Activated T-cell treated with anti-CD3 and anti-CD28 coated beads, Interleukin-2, amount 50 U/mL, for 24 hours (primary cell): ENCODE measurements around the gene SUPT20HL1.
"Not testable (repeated sequence)": the region's sequence is repeated elsewhere in the genome, so short reads cannot be mapped to it uniquely, and the experiment has no call there.

Experiments
- DNase-seq: peaks from one replicate; pipeline ENCODE4 v3.0.0-alpha.2; 2020
- H3K27ac Mint-ChIP-seq: 2 replicates; pipeline ENCODE4 v1.8.0; 2020; ENCODE audit warnings: mild to moderate bottlenecking, mixed read lengths
- H3K27me3 Mint-ChIP-seq: 2 replicates; pipeline ENCODE4 v1.8.0; 2020; ENCODE audit warnings: mixed read lengths
- H3K36me3 Mint-ChIP-seq: 2 replicates; pipeline ENCODE4 v1.8.0; 2020; ENCODE audit warnings: low read depth, mixed read lengths
- H3K4me1 Mint-ChIP-seq: 2 replicates; pipeline ENCODE4 v1.8.0; 2020; ENCODE audit warnings: low read depth, mixed read lengths
- H3K4me3 Mint-ChIP-seq: 2 replicates; pipeline ENCODE4 v1.8.0; 2020; ENCODE audit warnings: mild to moderate bottlenecking, moderate library complexity, mixed read lengths
- H3K9me3 Mint-ChIP-seq: 2 replicates; pipeline ENCODE4 v1.8.0; 2020; ENCODE audit warnings: mixed read lengths

The SUPT20HL1 gene

GRCh38 chrX:24375600-24376131 lies 15.2 kb downstream of the SUPT20HL1 start:
- Mint-ChIP-seq H3K36me3 (no peaks in the 10 kb centered on the region), H3K9me3 (no peaks in the 10 kb centered on the region), H3K27me3 (peaks cover 66% of the 10 kb centered on the region), H3K27ac (no peak overlapping the region), H3K4me3 (no peak overlapping the region), H3K4me1 (peaks cover 13% of the 10 kb centered on the region)
- no peak for DNase-seq

- no peak for DNase-seq
- Mint-ChIP-seq H3K4me1 (peaks cover 6% of the 10 kb centered on the region), H3K9me3 (no peaks in the 10 kb centered on the region), H3K27ac (no peak overlapping the region), H3K27me3 (peaks cover 58% of the 10 kb centered on the region), H3K4me3 (no peak overlapping the region), H3K36me3 (no peaks in the 10 kb centered on the region)
Measured at GRCh38 chrX:24376403-24376802, 16.0 kb downstream of the SUPT20HL1 start.

DNA sequence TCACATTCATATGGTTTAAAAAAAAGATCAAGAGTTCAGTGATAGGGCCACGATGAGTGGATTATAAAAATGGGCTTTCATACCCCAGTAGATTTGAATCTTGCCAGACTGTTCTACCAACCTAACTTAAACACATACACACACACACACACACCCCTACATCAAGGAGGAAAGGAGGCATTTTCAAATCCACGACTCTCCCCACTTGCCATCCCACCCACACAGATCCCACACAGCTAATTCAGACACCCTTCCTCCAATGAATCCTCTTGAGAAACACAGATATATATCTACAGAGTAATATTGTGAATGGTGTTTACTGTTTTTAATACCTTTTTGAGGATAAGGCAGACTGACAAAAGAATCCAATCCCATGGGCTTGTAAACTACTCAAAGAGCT lies 16.8 kb downstream of the SUPT20HL1 start:
- Mint-ChIP-seq H3K27ac (no peak overlapping the region), H3K36me3 (no peaks in the 10 kb centered on the region), H3K27me3 (peaks cover 51% of the 10 kb centered on the region), H3K9me3 (no peaks in the 10 kb centered on the region), H3K4me3 (no peak overlapping the region), H3K4me1 (no peaks in the 10 kb centered on the region)
- no peak for DNase-seq

GRCh38 chrX:24377911-24378468 lies 17.6 kb downstream of the SUPT20HL1 start:
- Mint-ChIP-seq H3K9me3 (no peaks in the 10 kb centered on the region), H3K36me3 (no peaks in the 10 kb centered on the region), H3K4me3 (no peak overlapping the region), H3K27ac (no peak overlapping the region), H3K4me1 (no peaks in the 10 kb centered on the region), H3K27me3 (peaks cover 48% of the 10 kb centered on the region)
- no peak for DNase-seq

- peaks cover 48% of the 10 kb centered on the region for H3K27me3 Mint-ChIP-seq
- DNase-seq, result no peak
- H3K9me3 Mint-ChIP-seq, result no peaks in the 10 kb centered on the region
- H3K4me1 Mint-ChIP-seq, result no peaks in the 10 kb centered on the region
- H3K36me3 Mint-ChIP-seq, result no peaks in the 10 kb centered on the region
- H3K4me3 Mint-ChIP-seq, result no peak overlapping the region
- H3K27ac Mint-ChIP-seq, result no peak overlapping the region
Measured at GRCh38 chrX:24378706-24379105, 18.3 kb downstream of the SUPT20HL1 start.

- Mint-ChIP-seq H3K27me3 (peaks cover 55% of the 10 kb centered on the region), H3K27ac (no peak overlapping the region), H3K4me3 (no peak overlapping the region), H3K4me1 (no peaks in the 10 kb centered on the region), H3K36me3 (no peaks in the 10 kb centered on the region), H3K9me3 (no peaks in the 10 kb centered on the region)
- no peak for DNase-seq
Measured at GRCh38 chrX:24380262-24381187, 20.1 kb downstream of the SUPT20HL1 start.

DNA sequence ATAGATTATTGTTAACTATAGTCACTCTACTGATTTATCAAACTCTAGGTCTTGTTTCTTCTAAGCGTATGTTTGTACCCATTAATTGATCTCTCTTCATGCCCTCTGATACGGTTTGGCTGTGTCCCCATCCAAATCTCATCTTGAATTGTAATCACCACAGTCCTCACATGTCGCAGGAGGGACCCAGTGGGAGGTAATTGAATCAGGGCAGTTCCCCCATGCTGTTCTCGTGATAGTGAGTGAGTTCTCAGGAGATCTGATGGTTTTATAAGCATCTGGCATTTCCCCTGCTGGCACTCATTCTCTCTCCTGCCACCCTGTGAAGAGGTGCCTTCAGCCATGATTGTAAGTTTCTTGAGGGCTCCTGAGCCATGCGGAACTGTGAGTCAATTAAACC lies 21.9 kb downstream of the SUPT20HL1 start:
- not testable (repeated sequence) for H3K27ac Mint-ChIP-seq, H3K9me3 Mint-ChIP-seq, H3K4me1 Mint-ChIP-seq, H3K36me3 Mint-ChIP-seq, DNase-seq, H3K4me3 Mint-ChIP-seq
- peaks cover 55% of the 10 kb centered on the region for H3K27me3 Mint-ChIP-seq

- DNase-seq, result no peak
- no peak overlapping the region for H3K4me3 Mint-ChIP-seq
- no peaks in the 10 kb centered on the region for H3K36me3 Mint-ChIP-seq
- no peaks in the 10 kb centered on the region for H3K4me1 Mint-ChIP-seq
- H3K27ac Mint-ChIP-seq, result no peak overlapping the region
- no peaks in the 10 kb centered on the region for H3K9me3 Mint-ChIP-seq
- H3K27me3 Mint-ChIP-seq, result peaks cover 68% of the 10 kb centered on the region
Measured at GRCh38 chrX:24387724-24388123, 27.3 kb downstream of the SUPT20HL1 start.

- H3K9me3 Mint-ChIP-seq, result no peaks in the 10 kb centered on the region
- DNase-seq, result no peak
- no peaks in the 10 kb centered on the region for H3K36me3 Mint-ChIP-seq
- H3K27ac Mint-ChIP-seq, result no peak overlapping the region
- H3K4me1 Mint-ChIP-seq, result peaks cover 2% of the 10 kb centered on the region
- H3K4me3 Mint-ChIP-seq, result no peak overlapping the region
- H3K27me3 Mint-ChIP-seq, result peaks cover 63% of the 10 kb centered on the region
Measured at GRCh38 chrX:24391389-24391788, 30.9 kb downstream of the SUPT20HL1 start.

DNA sequence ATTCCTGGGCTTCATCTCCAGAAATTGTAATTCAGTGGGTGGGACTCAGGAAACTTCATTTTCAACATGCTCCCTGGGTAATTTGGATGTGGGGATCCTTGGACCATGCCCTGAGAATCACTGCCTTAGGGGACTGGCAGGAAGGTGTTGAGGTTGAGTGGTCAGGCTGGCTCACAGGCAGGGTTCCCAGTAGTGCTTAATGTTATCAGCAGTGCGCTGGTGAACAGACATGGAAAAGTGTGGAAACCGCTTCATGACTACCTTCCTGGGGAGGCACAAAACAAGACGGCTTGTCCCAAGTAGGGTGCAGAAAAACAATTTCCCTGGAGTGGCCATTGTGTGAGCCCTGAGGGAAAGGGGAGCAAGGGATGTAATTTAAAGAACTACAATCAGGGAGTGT lies 31.4 kb downstream of the SUPT20HL1 start:
- H3K4me1 Mint-ChIP-seq, result peaks cover 2% of the 10 kb centered on the region
- H3K27me3 Mint-ChIP-seq, result peaks cover 63% of the 10 kb centered on the region
- H3K36me3 Mint-ChIP-seq, result no peaks in the 10 kb centered on the region
- H3K27ac Mint-ChIP-seq, result no peak overlapping the region
- no peak for DNase-seq
- no peaks in the 10 kb centered on the region for H3K9me3 Mint-ChIP-seq
- H3K4me3 Mint-ChIP-seq, result no peak overlapping the region

- Mint-ChIP-seq H3K27me3 (peaks cover 64% of the 10 kb centered on the region), H3K4me1 (peaks cover 2% of the 10 kb centered on the region), H3K27ac (no peak overlapping the region), H3K36me3 (no peaks in the 10 kb centered on the region), H3K9me3 (no peaks in the 10 kb centered on the region), H3K4me3 (no peak overlapping the region)
- DNase-seq, result no peak
Measured at GRCh38 chrX:24392709-24393108, 32.3 kb downstream of the SUPT20HL1 start.

DNA sequence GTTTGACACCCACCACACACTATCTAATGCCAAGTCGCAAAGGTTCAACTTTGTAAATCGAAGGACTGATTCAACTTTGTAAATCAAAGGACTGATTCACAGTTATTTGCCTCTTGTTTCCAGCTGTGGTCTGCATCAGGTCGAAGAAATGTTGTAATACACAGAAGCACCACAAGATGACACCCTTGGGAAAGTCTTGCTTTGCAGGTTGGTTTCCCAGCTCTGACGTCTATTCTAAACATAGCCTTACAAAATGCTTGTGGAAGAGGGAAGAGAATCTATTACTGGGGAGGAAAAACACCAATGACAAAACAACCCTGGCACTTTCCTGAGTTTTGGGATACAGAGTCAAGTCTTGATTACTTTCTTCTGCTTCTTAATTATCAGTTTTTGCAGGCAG lies 35.3 kb downstream of the SUPT20HL1 start:
- DNase-seq, result no peak
- Mint-ChIP-seq H3K36me3 (no peaks in the 10 kb centered on the region), H3K4me3 (no peak overlapping the region), H3K27me3 (peaks cover 45% of the 10 kb centered on the region), H3K9me3 (no peaks in the 10 kb centered on the region), H3K27ac (no peak overlapping the region), H3K4me1 (peaks cover 2% of the 10 kb centered on the region)

DNA sequence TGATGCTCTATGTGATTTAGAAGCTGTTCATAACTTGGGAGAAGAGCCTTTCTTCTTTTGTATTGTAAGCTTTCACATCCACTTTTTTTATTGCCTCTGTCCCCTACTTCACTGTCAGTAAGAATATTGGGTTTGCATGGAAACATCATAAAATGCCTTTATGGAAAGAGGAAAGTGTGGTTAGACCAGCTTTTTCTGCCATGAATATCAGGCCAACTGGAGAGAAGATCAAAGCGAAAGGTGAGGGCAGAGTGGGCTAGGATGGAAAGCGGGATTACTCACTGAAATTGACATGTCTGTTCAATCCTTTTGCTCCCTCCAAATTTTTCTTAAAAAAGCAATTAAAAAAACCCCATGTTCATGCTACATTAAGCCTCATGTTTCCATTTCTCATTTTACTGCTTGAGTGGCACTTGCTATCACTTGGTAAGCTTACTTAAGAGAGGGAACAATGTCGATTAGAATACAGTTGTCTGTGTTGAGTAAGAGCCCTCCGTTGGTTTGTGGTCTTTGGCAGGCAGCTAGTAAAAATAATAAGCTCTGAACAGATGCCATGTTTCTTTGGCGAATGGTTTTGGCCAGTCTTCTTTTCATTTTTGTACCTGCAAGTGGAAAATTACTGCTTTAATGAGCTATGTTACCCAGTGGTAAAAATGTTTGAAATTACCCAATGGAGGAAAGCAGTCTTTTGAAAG lies 35.9 kb downstream of the SUPT20HL1 start:
- Mint-ChIP-seq H3K4me1 (peaks cover 2% of the 10 kb centered on the region), H3K36me3 (no peaks in the 10 kb centered on the region), H3K9me3 (no peaks in the 10 kb centered on the region), H3K27ac (no peak overlapping the region), H3K27me3 (peaks cover 41% of the 10 kb centered on the region), H3K4me3 (no peak overlapping the region)
- DNase-seq, result no peak

DNA sequence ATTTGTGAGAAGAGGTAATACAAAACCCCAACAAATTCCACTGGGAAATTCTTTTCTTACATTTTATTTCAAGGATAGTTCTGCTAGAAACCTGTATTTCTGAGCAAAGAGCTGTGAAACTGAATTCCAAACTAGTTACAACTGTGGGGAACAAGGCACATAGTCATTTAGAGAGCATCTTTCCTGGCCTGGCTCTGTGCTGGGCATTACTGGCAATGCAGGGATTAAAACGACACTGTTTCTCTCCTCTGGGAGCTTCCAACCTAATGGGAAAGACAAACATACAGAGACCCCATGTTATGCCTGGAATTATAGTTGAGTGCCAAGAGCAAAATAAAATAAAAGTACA lies 36.5 kb downstream of the SUPT20HL1 start:
- Mint-ChIP-seq H3K27me3 (peaks cover 35% of the 10 kb centered on the region), H3K27ac (no peak overlapping the region), H3K4me1 (peaks cover 2% of the 10 kb centered on the region), H3K36me3 (no peaks in the 10 kb centered on the region), H3K9me3 (no peaks in the 10 kb centered on the region), H3K4me3 (no peak overlapping the region)
- no peak for DNase-seq

DNA sequence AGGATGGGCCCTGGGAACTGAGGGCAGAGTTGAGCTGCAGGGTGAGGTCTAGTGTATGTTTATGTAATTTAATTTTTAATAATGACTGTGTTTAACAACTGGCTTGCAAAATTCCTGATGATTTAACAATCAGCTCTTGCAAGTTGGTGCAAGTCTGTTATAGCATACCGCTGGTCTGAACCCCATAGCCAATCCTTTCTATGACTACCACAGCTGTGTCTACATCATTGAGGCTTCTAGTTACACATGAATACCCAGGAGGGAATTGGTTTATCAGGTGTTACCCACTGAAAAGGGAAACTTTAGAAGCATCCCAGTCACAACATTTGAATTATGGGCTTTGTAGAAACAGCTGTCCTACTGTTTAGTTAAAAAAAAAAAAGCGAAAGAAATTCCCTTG lies 38.3 kb downstream of the SUPT20HL1 start:
- Mint-ChIP-seq H3K9me3 (no peaks in the 10 kb centered on the region), H3K4me3 (no peak overlapping the region), H3K27me3 (peaks cover 24% of the 10 kb centered on the region), H3K27ac (no peak overlapping the region), H3K36me3 (no peaks in the 10 kb centered on the region), H3K4me1 (peaks cover 2% of the 10 kb centered on the region)
- no peak for DNase-seq
